Measurements from ENCODE around the gene TMEM9.

Gene TMEM9

GRCh38 chr1:201181726-201182125 lies 27.5 kb upstream of the TMEM9 start:
- Mint-ChIP-seq H3K4me1 (ENCODE audit: low read depth) (no peaks in the 10 kb centered on the region), H3K4me3 (no peak overlapping the region), H3K27me3 (peaks cover 46% of the 10 kb centered on the region), H3K27ac (no peak overlapping the region), H3K36me3 (ENCODE audit: low read depth) (no peaks in the 10 kb centered on the region), H3K9me3 (peaks cover 7% of the 10 kb centered on the region)

DNA sequence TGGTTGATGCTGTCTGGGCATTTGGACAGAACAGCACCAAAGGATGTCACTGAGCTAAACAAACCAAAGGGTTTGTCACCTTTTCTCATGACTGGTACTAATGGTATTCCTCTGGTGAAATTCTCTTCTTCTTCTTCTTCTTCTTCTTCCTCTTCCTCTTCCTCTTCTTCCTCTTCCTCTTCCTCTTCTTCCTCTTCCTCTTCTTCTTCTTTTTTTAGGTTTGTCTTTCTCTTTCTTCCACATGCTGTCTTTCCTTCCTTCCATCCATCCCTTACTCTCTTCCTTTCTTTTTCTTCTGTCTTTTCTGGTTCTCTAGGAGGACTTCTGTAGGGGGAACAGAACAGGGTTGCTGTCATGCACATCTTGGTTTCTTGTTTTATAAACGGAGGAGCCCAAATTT lies 27.0 kb upstream of the TMEM9 start:
- no peaks in the 10 kb centered on the region for H3K36me3 Mint-ChIP-seq (ENCODE audit: low read depth)
- peaks cover 46% of the 10 kb centered on the region for H3K27me3 Mint-ChIP-seq
- no peak overlapping the region for H3K4me3 Mint-ChIP-seq
- no peaks in the 10 kb centered on the region for H3K4me1 Mint-ChIP-seq (ENCODE audit: low read depth)
- H3K9me3 Mint-ChIP-seq, result peaks cover 7% of the 10 kb centered on the region
- no peak overlapping the region for H3K27ac Mint-ChIP-seq

DNA sequence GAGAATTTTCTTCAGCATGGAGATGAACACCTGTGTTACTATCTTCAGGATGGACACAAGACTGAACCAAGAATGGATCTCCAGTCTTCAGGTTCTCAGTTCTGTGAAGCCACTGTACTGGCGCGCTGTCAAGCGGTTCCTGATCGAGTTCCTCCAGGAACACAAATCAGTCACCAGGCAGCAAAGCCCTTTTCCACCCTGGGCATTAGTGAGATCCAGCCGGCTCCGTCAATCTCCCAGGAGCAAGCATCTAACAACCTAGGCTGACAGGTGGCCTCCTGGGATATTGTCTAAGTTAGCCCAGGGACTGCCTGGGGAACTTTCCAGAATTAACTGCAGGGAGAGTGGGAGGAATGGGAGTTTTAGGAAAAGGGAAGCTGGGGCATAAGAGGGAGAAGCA lies 26.6 kb upstream of the TMEM9 start:
- Mint-ChIP-seq H3K27ac (no peak overlapping the region), H3K4me1 (ENCODE audit: low read depth) (no peaks in the 10 kb centered on the region), H3K4me3 (no peak overlapping the region), H3K27me3 (peaks cover 46% of the 10 kb centered on the region), H3K36me3 (ENCODE audit: low read depth) (no peaks in the 10 kb centered on the region), H3K9me3 (peaks cover 7% of the 10 kb centered on the region)

GRCh38 chr1:201180141-201180540 lies 25.9 kb upstream of the TMEM9 start:
- no peaks in the 10 kb centered on the region for H3K4me1 Mint-ChIP-seq (ENCODE audit: low read depth)
- H3K36me3 Mint-ChIP-seq (ENCODE audit: low read depth), result no peaks in the 10 kb centered on the region
- peaks cover 7% of the 10 kb centered on the region for H3K9me3 Mint-ChIP-seq
- peaks cover 46% of the 10 kb centered on the region for H3K27me3 Mint-ChIP-seq
- H3K4me3 Mint-ChIP-seq, result no peak overlapping the region
- no peak overlapping the region for H3K27ac Mint-ChIP-seq

GRCh38 chr1:201178718-201179117 lies 24.4 kb upstream of the TMEM9 start:
- H3K36me3 Mint-ChIP-seq (ENCODE audit: low read depth), result no peaks in the 10 kb centered on the region
- peaks cover 38% of the 10 kb centered on the region for H3K27me3 Mint-ChIP-seq
- H3K27ac Mint-ChIP-seq, result no peak overlapping the region
- H3K4me1 Mint-ChIP-seq (ENCODE audit: low read depth), result no peaks in the 10 kb centered on the region
- H3K4me3 Mint-ChIP-seq, result no peak overlapping the region
- H3K9me3 Mint-ChIP-seq, result peaks cover 7% of the 10 kb centered on the region

DNA sequence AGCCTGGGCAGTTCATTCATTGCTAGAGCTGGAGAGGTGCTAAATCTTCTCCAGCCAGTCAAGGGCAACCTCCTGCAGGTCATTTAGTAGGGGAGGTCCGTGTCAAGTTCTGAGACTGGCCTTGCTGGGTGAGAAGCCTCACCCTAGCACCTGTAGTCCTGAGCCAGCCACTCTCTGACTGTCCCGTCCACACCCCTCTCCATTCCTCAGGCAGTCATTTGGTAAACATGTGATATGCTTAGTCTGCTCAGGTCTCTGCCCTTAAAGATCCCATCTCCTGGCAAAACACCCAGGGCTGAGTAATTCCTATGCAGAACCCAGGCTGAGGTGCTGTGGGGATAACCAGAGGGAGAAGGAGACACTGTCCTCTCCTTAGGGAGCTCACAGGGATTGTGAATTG lies 22.7 kb upstream of the TMEM9 start:
- Mint-ChIP-seq H3K36me3 (ENCODE audit: low read depth) (no peaks in the 10 kb centered on the region), H3K4me3 (no peak overlapping the region), H3K27ac (no peak overlapping the region), H3K27me3 (peaks cover 34% of the 10 kb centered on the region), H3K9me3 (peaks cover 7% of the 10 kb centered on the region), H3K4me1 (ENCODE audit: low read depth) (peaks cover 2% of the 10 kb centered on the region)

- Mint-ChIP-seq H3K4me3 (no peak overlapping the region), H3K9me3 (peaks cover 7% of the 10 kb centered on the region), H3K27ac (no peak overlapping the region), H3K36me3 (ENCODE audit: low read depth) (no peaks in the 10 kb centered on the region), H3K4me1 (ENCODE audit: low read depth) (peaks cover 10% of the 10 kb centered on the region), H3K27me3 (peaks cover 33% of the 10 kb centered on the region)
These were observed 21.7 kb upstream of the TMEM9 start for GRCh38 chr1:201175820-201176500.

DNA sequence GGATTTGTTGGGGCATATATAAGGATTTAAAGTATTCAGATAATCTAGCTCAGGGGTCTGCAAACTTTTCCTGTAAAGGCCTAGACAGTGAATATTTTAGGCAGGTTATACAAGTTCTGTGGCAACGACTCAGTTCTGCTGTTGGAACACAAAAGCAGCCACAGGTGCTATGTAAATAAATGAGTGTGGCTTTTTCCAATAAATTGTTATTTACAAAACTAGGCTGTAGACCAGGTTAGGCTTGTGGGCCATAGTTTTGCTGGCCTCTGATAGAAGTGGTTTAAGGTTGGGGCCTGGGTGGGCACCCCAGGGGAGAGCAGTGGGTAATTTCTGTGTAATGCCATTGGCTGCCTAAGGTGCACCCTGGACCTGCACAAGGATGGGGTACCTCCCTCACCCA lies 19.5 kb upstream of the TMEM9 start:
- Mint-ChIP-seq H3K27ac (no peak overlapping the region), H3K4me3 (no peak overlapping the region), H3K9me3 (no peaks in the 10 kb centered on the region), H3K36me3 (ENCODE audit: low read depth) (no peaks in the 10 kb centered on the region), H3K4me1 (ENCODE audit: low read depth) (peaks cover 17% of the 10 kb centered on the region), H3K27me3 (peaks cover 13% of the 10 kb centered on the region)

DNA sequence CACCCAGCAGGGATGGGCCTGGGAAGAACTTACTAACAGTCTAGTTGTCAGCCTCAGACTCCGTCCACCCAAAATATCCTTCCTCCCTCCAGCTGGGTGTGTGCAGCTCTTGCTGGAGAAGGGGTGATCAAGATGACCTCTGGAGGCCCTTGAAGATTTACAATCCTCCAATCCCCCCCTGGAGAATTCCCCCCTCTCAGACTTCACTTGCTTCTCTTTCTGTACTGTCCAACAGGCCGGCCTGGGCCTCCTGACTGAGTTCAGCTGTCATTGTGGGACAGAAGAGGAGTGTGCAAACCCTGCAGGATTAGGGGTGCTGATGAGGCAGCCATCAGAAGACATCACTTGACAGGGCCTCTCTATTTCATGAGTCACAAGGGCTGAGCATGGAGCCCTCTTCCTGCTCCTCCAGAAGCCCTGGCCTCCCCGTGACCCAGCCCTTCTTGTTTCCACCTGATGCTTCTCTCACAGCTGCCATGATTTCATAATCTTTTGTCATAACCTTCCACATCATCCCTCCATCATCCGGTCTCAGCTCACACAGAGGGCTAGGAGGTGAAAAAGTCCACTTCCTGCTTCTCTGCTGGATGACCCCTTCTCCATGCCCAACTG lies 18.8 kb upstream of the TMEM9 start:
- Mint-ChIP-seq H3K27me3 (peaks cover 12% of the 10 kb centered on the region), H3K4me3 (no peak overlapping the region)

DNA sequence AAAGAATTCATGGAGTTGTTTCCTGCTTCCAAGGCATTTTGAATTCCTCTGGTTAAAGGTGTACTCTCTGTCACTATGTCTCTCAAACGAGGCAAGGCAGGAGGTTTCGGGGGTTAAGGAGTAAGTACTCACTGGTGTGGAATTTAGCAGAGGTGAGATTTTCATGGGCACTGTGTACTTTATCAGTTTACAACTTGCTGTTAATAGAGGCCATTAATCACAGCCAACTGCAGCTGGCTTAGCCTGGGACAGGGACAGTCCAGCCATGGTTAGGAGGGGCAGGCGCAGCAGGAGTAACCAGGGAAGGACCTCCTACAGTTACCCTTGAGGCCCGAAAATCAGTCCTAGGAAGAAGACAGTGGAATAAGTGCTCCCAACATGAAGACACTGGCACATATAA lies 18.1 kb upstream of the TMEM9 start:
- H3K36me3 Mint-ChIP-seq (ENCODE audit: low read depth), result no peaks in the 10 kb centered on the region
- no peak overlapping the region for H3K27ac Mint-ChIP-seq

More for the DNA sequence above, 18.8 kb upstream of the TMEM9 start:
- Mint-ChIP-seq H3K4me1 (ENCODE audit: low read depth) (peaks cover 17% of the 10 kb centered on the region), H3K27ac (no peak overlapping the region), H3K36me3 (ENCODE audit: low read depth) (no peaks in the 10 kb centered on the region), H3K9me3 (no peaks in the 10 kb centered on the region)

DNA sequence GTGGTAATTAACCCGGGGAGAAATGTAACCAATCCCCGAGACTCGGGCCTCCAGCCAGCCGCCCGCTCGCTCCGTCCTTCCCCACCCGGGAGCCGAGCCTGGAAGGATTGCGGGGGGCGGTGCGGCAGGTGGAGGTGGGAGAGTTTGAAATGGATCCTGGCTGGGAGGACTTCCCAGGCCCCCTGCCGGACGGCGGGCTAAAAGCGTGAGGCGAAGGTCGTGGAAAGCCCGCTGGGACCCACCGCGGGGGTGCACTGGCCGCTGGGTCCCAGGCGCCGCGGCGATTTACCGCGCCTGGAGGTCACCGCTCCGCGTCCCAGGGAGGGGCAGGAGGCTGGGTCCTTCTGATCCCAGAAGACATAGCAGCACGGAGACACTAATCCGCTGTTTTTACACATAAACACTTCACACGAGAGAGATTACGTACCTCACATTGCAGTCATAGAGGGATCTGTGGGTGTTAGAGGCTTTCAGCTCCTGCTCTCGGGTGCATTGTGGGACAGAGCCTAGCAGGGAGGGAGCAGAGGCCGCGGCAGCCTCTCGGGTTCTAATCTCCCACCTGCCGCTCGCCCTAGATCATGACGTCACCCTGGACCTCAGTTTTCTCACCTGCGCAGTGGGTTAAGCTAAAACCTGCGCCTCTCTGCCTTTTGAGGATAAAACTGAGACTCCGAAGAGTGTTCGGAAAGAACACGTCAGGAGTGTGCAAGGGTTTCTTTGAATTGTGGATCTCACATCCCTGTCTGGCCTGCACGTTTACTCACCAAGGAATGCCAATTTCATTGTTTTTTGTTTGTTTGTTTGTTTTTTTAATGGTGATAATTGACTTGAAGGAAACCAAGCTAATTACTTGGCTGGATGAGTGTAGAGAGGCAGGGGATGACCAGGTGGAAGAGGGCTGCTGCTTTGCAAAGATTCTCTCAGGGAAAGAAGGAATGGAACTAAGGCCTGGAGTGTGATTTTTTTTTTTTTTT lies 17.1 kb upstream of the TMEM9 start:
- H3K9me3 Mint-ChIP-seq, result no peaks in the 10 kb centered on the region
- H3K4me3 Mint-ChIP-seq, result peak overlapping the region; percentile 81
- no peaks in the 10 kb centered on the region for H3K36me3 Mint-ChIP-seq (ENCODE audit: low read depth)
- peak overlapping the region; percentile 83 for H3K27ac Mint-ChIP-seq
- H3K27me3 Mint-ChIP-seq, result peaks cover 8% of the 10 kb centered on the region
- H3K4me1 Mint-ChIP-seq (ENCODE audit: low read depth), result peaks cover 17% of the 10 kb centered on the region

More for the DNA sequence above, 18.1 kb upstream of the TMEM9 start:
- H3K4me3 Mint-ChIP-seq, result no peak overlapping the region
- peaks cover 8% of the 10 kb centered on the region for H3K27me3 Mint-ChIP-seq
- H3K4me1 Mint-ChIP-seq (ENCODE audit: low read depth), result peaks cover 17% of the 10 kb centered on the region
- no peaks in the 10 kb centered on the region for H3K9me3 Mint-ChIP-seq

GRCh38 chr1:201170533-201171062 lies 16.3 kb upstream of the TMEM9 start:
- H3K4me1 Mint-ChIP-seq (ENCODE audit: low read depth), result peaks cover 17% of the 10 kb centered on the region
- H3K4me3 Mint-ChIP-seq, result peak overlapping the region; percentile 81
- peaks cover 8% of the 10 kb centered on the region for H3K27me3 Mint-ChIP-seq
- peak overlapping the region; percentile 59 for H3K27ac Mint-ChIP-seq
- no peaks in the 10 kb centered on the region for H3K9me3 Mint-ChIP-seq
- H3K36me3 Mint-ChIP-seq (ENCODE audit: low read depth), result no peaks in the 10 kb centered on the region

GRCh38 chr1:201169971-201170532 lies 15.8 kb upstream of the TMEM9 start:
- Mint-ChIP-seq H3K27me3 (peaks cover 8% of the 10 kb centered on the region), H3K27ac (peak overlapping the region; percentile 2), H3K4me3 (peak overlapping the region; percentile 81)

DNA sequence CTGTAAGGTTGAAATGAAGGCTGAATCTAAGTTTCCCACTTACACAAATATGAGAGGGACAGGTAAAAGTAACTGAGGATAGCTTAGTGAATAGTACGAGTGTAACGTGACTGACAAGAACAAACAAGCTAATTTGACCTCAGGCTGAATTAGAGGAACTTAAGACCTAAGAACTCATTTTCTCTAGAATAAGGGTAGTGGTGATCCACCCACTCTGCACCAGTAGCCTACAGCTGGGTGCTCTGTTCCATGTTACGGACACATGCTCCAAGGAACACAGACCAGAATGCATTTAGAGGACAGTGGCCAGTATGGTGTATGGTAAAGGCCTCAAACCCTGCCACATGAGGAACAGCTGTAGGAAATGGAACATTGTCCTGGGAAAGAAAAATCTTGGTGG lies 14.9 kb upstream of the TMEM9 start:
- H3K9me3 Mint-ChIP-seq, result no peaks in the 10 kb centered on the region
- peaks cover 8% of the 10 kb centered on the region for H3K27me3 Mint-ChIP-seq
- H3K27ac Mint-ChIP-seq, result no peak overlapping the region
- peaks cover 17% of the 10 kb centered on the region for H3K4me1 Mint-ChIP-seq (ENCODE audit: low read depth)
- H3K36me3 Mint-ChIP-seq (ENCODE audit: low read depth), result no peaks in the 10 kb centered on the region
- H3K4me3 Mint-ChIP-seq, result no peak overlapping the region

More at GRCh38 chr1:201169971-201170532, 15.8 kb upstream of the TMEM9 start:
- Mint-ChIP-seq H3K4me1 (ENCODE audit: low read depth) (peaks cover 17% of the 10 kb centered on the region), H3K36me3 (ENCODE audit: low read depth) (no peaks in the 10 kb centered on the region), H3K9me3 (no peaks in the 10 kb centered on the region)

Data from stimulated activated naive CD8-positive, alpha-beta T cell treated with anti-CD3 and anti-CD28 coated beads, Interleukin-15, Interleukin-2, amounts not matched to agents 100 ng/mL and 50 ng/mL, for 24 hours (primary cell).